KOPT-K1 (cell line): ENCODE data around the gene FAM180B.
"Not testable (repeated sequence)": the region's sequence is repeated elsewhere in the genome, so short reads cannot be mapped to it uniquely, and the experiment has no call there.

Experiments
- H3K27ac ChIP-seq: fragments of 200-600 bp; sonication (generic); 2 replicates; pipeline ENCODE4 v1.5.1; 2016; ENCODE audit warnings: antibody characterized with exemption, mild to moderate bottlenecking, low read depth, low read length; ENCODE audit not compliant: poor library complexity, severe bottlenecking
- H3K36me3 ChIP-seq: fragments of 200-600 bp; sonication (generic); 2 replicates; pipeline ENCODE4 v1.5.1; 2017; ENCODE audit warnings: antibody characterized with exemption, mild to moderate bottlenecking, low read length, moderate library complexity; ENCODE audit not compliant: insufficient read depth
- H3K9me3 ChIP-seq: fragments of 200-600 bp; sonication (generic); 2 replicates; pipeline ENCODE4 v1.5.1; 2017; ENCODE audit warnings: antibody characterized with exemption, low read length, mild to moderate bottlenecking; ENCODE audit not compliant: insufficient read depth, poor library complexity, severe bottlenecking

FAM180B gene

GRCh38 chr11:47560426-47560825, 26.1 kb upstream of the FAM180B start:
- Histone ChIP-seq H3K27ac (no peak overlapping the region), H3K9me3 (no peaks in the 10 kb centered on the region), H3K36me3 (no peaks in the 10 kb centered on the region)

GRCh38 chr11:47562393-47562792, 24.1 kb upstream of the FAM180B start:
- H3K27ac ChIP-seq, H3K36me3 ChIP-seq, H3K9me3 ChIP-seq: not testable (repeated sequence)

GRCh38 chr11:47564366-47564765, 22.1 kb upstream of the FAM180B start:
- peaks cover 16% of the 10 kb centered on the region for H3K36me3 ChIP-seq
- H3K27ac ChIP-seq, H3K9me3 ChIP-seq: not testable (repeated sequence)

GRCh38 chr11:47564933-47565339, 21.5 kb upstream of the FAM180B start:
- H3K9me3 ChIP-seq, result no peaks in the 10 kb centered on the region
- peaks cover 22% of the 10 kb centered on the region for H3K36me3 ChIP-seq
- H3K27ac ChIP-seq, result peak overlapping the region; percentile 87

GRCh38 chr11:47565340-47566148, 20.9 kb upstream of the FAM180B start, which contains the start of gene PTPMT1:
TSS of gene PTPMT1 (plus strand) at chr11:47565599. CDS start at chr11:47565623, 24 bp downstream.
- Histone ChIP-seq H3K27ac (peak within 1 kb of the TSS; percentile 87), H3K9me3 (no peaks in the 10 kb centered on the region), H3K36me3 (peaks cover 28% of the 10 kb centered on the region)

- Histone ChIP-seq H3K27ac (peak overlapping the region; percentile 87), H3K9me3 (no peaks in the 10 kb centered on the region), H3K36me3 (peaks cover 35% of the 10 kb centered on the region)
Observed at GRCh38 chr11:47566149-47566698, 20.3 kb upstream of the FAM180B start.

GRCh38 chr11:47569646-47570045, 16.8 kb upstream of the FAM180B start:
- no peaks in the 10 kb centered on the region for H3K9me3 ChIP-seq
- peaks cover 69% of the 10 kb centered on the region for H3K36me3 ChIP-seq
- H3K27ac ChIP-seq, result no peak overlapping the region

- no peak overlapping the region for H3K27ac ChIP-seq
- H3K9me3 ChIP-seq, result no peaks in the 10 kb centered on the region
- H3K36me3 ChIP-seq, result peaks cover 80% of the 10 kb centered on the region
Observed at GRCh38 chr11:47570651-47571356, 15.7 kb upstream of the FAM180B start.

- H3K27ac ChIP-seq, result no peak overlapping the region
- H3K9me3 ChIP-seq, result no peaks in the 10 kb centered on the region
- H3K36me3 ChIP-seq, result peaks cover 85% of the 10 kb centered on the region
Observed at GRCh38 chr11:47571357-47571729, 15.1 kb upstream of the FAM180B start.

- peaks cover 90% of the 10 kb centered on the region for H3K36me3 ChIP-seq
- no peaks in the 10 kb centered on the region for H3K9me3 ChIP-seq
- H3K27ac ChIP-seq, result no peak overlapping the region
Observed at GRCh38 chr11:47571895-47572294, 14.6 kb upstream of the FAM180B start.

GRCh38 chr11:47572715-47573255, 13.7 kb upstream of the FAM180B start:
- no peaks in the 10 kb centered on the region for H3K9me3 ChIP-seq
- no peak overlapping the region for H3K27ac ChIP-seq
- H3K36me3 ChIP-seq, result peaks cover 96% of the 10 kb centered on the region

- Histone ChIP-seq H3K36me3 (peaks cover 91% of the 10 kb centered on the region), H3K27ac (no peak overlapping the region), H3K9me3 (no peaks in the 10 kb centered on the region)
Observed at GRCh38 chr11:47573321-47573720, 13.2 kb upstream of the FAM180B start.

GRCh38 chr11:47577460-47578041, 8.9 kb upstream of the FAM180B start:
- Histone ChIP-seq H3K9me3 (no peaks in the 10 kb centered on the region), H3K27ac (peak overlapping the region; percentile 88), H3K36me3 (peaks cover 77% of the 10 kb centered on the region)

GRCh38 chr11:47578524-47579494, 7.7 kb upstream of the FAM180B start, which contains the start of the genes KBTBD4 and NDUFS3:
TSS of gene KBTBD4 (minus strand) at chr11:47578970. CDS start at chr11:47578951, 19 bp downstream.
TSS of gene NDUFS3 (plus strand) at chr11:47579074. CDS start at chr11:47579092, 18 bp downstream.
- H3K36me3 ChIP-seq, result peaks cover 77% of the 10 kb centered on the region
- peak within 1 kb of the TSS; percentile 88 for H3K27ac ChIP-seq
- no peaks in the 10 kb centered on the region for H3K9me3 ChIP-seq
